H7 (cell line): ENCODE results near the gene TNIP2. TPM values are rescaled to one million over a fixed set of nuclear protein-coding genes. Genes with fewer than 3 reads are reported as not detected.
A peak's percentile ranks its signal among the peaks of the same experiment; 100 is the strongest.

Source experiments
- DNase-seq: peaks from one replicate; pipeline ENCODE4 v3.0.0; 2012
- H3K27me3 ChIP-seq: 2 replicates; pipeline ENCODE4 v1.6.0; 2011; ENCODE audit warnings: mild to moderate bottlenecking, low read length; ENCODE audit not compliant: control insufficient read depth, insufficient read depth
- H3K36me3 ChIP-seq: replicated peaks from 2 replicates; pipeline ENCODE4 v1.5.1; 2011; ENCODE audit warnings: low read length; ENCODE audit not compliant: control insufficient read depth, insufficient read depth
- H3K4me3 ChIP-seq: 2 replicates; pipeline ENCODE4 v1.5.1; 2011; ENCODE audit warnings: low read depth, mild to moderate bottlenecking, control low read depth, low read length, moderate library complexity; ENCODE audit not compliant: insufficient read depth
- total RNA-seq: library from RNA; depleted of rRNA; stranded (reverse); fragments of >200 nt; shearing (Covaris generic); gene quantifications from 2 replicates; pipeline ENCODE4 v1.2.3, GENCODE V29; 2014

The TNIP2 gene
- total RNA-seq, 1 experiment from 2014 or later, result 51.3 TPM

- Histone ChIP-seq H3K27me3 (no peaks in the 10 kb centered on the region), H3K4me3 (no peak overlapping the region), H3K36me3 (peaks cover 5% of the 10 kb centered on the region)
- peak; percentile 49 for DNase-seq
These were observed 43.8 kb downstream of the TNIP2 start for GRCh38 chr4:2712261-2712842.

GRCh38 chr4:2702770-2703169 lies 53.4 kb downstream of the TNIP2 start:
- H3K4me3 ChIP-seq, result no peak overlapping the region
- H3K36me3 ChIP-seq, result peaks cover 18% of the 10 kb centered on the region

GRCh38 chr4:2702361-2702760 lies 53.8 kb downstream of the TNIP2 start:
- DNase-seq, result no peak
- H3K36me3 ChIP-seq, result peaks cover 18% of the 10 kb centered on the region
- H3K4me3 ChIP-seq, result no peak overlapping the region
- H3K27me3 ChIP-seq, result no peaks in the 10 kb centered on the region

More at GRCh38 chr4:2702770-2703169, 53.4 kb downstream of the TNIP2 start:
- no peak for DNase-seq
- no peaks in the 10 kb centered on the region for H3K27me3 ChIP-seq

GRCh38 chr4:2700031-2700430 lies 56.1 kb downstream of the TNIP2 start:
- peaks cover 24% of the 10 kb centered on the region for H3K36me3 ChIP-seq
- no peak overlapping the region for H3K4me3 ChIP-seq
- H3K27me3 ChIP-seq, result no peaks in the 10 kb centered on the region
- no peak for DNase-seq

GRCh38 chr4:2699534-2699933 lies 56.6 kb downstream of the TNIP2 start:
- H3K36me3 ChIP-seq, result peaks cover 29% of the 10 kb centered on the region
- H3K27me3 ChIP-seq, result no peaks in the 10 kb centered on the region
- H3K4me3 ChIP-seq, result no peak overlapping the region
- DNase-seq, result no peak

- peaks cover 30% of the 10 kb centered on the region for H3K36me3 ChIP-seq
- H3K27me3 ChIP-seq, result no peaks in the 10 kb centered on the region
- H3K4me3 ChIP-seq, result no peak overlapping the region
- DNase-seq, result no peak
These were observed 57.1 kb downstream of the TNIP2 start for GRCh38 chr4:2698951-2699505.

- Histone ChIP-seq H3K36me3 (peaks cover 33% of the 10 kb centered on the region), H3K4me3 (no peak overlapping the region), H3K27me3 (no peaks in the 10 kb centered on the region)
- no peak for DNase-seq
These were observed 57.6 kb downstream of the TNIP2 start for GRCh38 chr4:2698504-2698903.

GRCh38 chr4:2697995-2698414 lies 58.1 kb downstream of the TNIP2 start:
- peaks cover 31% of the 10 kb centered on the region for H3K36me3 ChIP-seq
- no peaks in the 10 kb centered on the region for H3K27me3 ChIP-seq
- no peak overlapping the region for H3K4me3 ChIP-seq
- DNase-seq, result no peak

- H3K36me3 ChIP-seq, result peaks cover 25% of the 10 kb centered on the region
- H3K4me3 ChIP-seq, result no peak overlapping the region
- H3K27me3 ChIP-seq, result no peaks in the 10 kb centered on the region
- DNase-seq, result no peak
These were observed 59.7 kb downstream of the TNIP2 start for GRCh38 chr4:2696423-2696822.

GRCh38 chr4:2695346-2696060 lies 60.6 kb downstream of the TNIP2 start:
- Histone ChIP-seq H3K36me3 (peaks cover 27% of the 10 kb centered on the region), H3K27me3 (no peaks in the 10 kb centered on the region), H3K4me3 (no peak overlapping the region)
- DNase-seq, result no peak

- Histone ChIP-seq H3K36me3 (peaks cover 21% of the 10 kb centered on the region), H3K4me3 (no peak overlapping the region), H3K27me3 (no peaks in the 10 kb centered on the region)
- no peak for DNase-seq
These were observed 61.4 kb downstream of the TNIP2 start for GRCh38 chr4:2694691-2695090.

GRCh38 chr4:2691952-2692435 lies 64.1 kb downstream of the TNIP2 start:
- DNase-seq, result no peak
- Histone ChIP-seq H3K4me3 (no peak overlapping the region), H3K36me3 (peaks cover 26% of the 10 kb centered on the region), H3K27me3 (no peaks in the 10 kb centered on the region)
